ENCODE data around the gene DNASE1L2. TPM values are rescaled to one million over a fixed set of nuclear protein-coding genes. Genes with fewer than 3 reads are reported as not detected.

DNASE1L2 gene
- polyA plus RNA-seq, 3 donors from 2014 or later: not detected

DNA sequence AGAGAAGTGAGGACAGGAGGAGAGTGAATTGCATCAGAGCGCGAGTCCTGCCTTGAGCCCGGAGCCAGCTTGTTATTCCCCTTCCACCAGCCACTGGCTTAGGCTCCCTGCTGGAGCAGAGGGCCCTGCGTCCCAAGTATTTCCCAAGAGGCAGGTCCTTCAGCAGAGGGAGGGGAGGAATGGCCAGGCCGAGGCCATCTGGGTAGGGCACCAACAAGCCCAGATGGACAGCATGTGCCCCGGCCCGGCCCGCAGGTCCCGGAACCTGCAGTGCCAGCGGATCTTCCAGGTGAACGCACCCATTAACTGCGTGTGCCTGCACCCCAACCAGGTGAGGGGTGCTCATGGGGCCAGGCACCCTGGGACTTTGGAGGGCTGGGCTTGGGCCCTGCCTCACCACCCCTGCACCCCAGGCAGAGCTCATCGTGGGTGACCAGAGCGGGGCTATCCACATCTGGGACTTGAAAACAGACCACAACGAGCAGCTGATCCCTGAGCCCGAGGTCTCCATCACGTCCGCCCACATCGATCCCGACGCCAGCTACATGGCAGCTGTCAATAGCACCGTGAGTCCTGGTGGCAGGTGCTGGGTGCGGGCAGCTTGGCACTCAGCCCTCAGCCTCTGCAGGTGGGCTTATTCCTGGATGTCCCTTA lies 29.3 kb upstream of the DNASE1L2 start:
- Mint-ChIP-seq H3K27ac (peak overlapping the region in 1 of 6 donors; percentile 71), H3K36me3 (peaks cover 0 to 6% (median 3%) of the 10 kb centered on the region in 3 donors), H3K4me1 (peaks cover 19 to 21% of the 10 kb centered on the region in 2 donors), H3K9me3 (no peaks in the 10 kb centered on the region), H3K4me3 (peak overlapping the region in 4 of 5 donors; percentile 71 to 79 (median 76)), H3K27me3 (ENCODE audit: low read depth in 3 of 3) (peaks cover 7 to 10% (median 9%) of the 10 kb centered on the region in 3 donors)
- DNase-seq: no peak

DNA sequence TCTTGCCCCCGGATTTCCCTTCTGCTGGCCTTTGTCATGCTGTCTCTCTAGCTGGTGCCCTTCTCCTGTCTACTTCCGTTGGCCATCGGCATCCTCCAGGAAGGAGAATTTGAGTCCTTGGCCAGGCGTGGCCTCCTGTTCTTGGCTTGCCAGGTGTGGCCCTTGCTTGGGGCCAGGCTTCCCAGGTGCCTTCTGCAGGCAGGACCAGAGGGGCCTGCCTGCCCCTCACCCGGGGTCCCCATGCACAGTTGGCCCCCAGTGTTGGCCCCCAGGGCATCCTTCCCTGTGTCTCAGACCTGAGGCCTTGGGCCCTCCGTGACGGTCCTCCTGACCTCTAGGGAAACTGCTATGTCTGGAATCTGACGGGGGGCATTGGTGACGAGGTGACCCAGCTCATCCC lies 28.4 kb upstream of the DNASE1L2 start:
- Mint-ChIP-seq H3K27me3 (ENCODE audit: low read depth in 3 of 3) (peaks cover 5 to 12% (median 7%) of the 10 kb centered on the region in 3 donors), H3K36me3 (peaks cover 0 to 6% (median 0%) of the 10 kb centered on the region in 3 donors), H3K27ac (peak overlapping the region in 5 of 6 donors; percentile 25 to 69 (median 62)), H3K4me3 (peak overlapping the region in 4 of 5 donors; percentile 44 to 73 (median 63)), H3K9me3 (no peaks in the 10 kb centered on the region), H3K4me1 (peaks cover 22 to 26% of the 10 kb centered on the region in 2 donors)
- no peak for DNase-seq

- no peak for DNase-seq
- peaks cover 5 to 16% (median 7%) of the 10 kb centered on the region in 3 donors for H3K27me3 Mint-ChIP-seq (ENCODE audit: low read depth in 3 of 3)
- no peak overlapping the region for H3K27ac Mint-ChIP-seq
- H3K9me3 Mint-ChIP-seq: no peaks in the 10 kb centered on the region
- peaks cover 26 to 29% of the 10 kb centered on the region in 2 donors for H3K4me1 Mint-ChIP-seq
- H3K4me3 Mint-ChIP-seq: no peak overlapping the region
- H3K36me3 Mint-ChIP-seq: peaks cover 0 to 6% (median 0%) of the 10 kb centered on the region in 3 donors
These were observed 27.9 kb upstream of the DNASE1L2 start for GRCh38 chr16:2208308-2208707.

DNA sequence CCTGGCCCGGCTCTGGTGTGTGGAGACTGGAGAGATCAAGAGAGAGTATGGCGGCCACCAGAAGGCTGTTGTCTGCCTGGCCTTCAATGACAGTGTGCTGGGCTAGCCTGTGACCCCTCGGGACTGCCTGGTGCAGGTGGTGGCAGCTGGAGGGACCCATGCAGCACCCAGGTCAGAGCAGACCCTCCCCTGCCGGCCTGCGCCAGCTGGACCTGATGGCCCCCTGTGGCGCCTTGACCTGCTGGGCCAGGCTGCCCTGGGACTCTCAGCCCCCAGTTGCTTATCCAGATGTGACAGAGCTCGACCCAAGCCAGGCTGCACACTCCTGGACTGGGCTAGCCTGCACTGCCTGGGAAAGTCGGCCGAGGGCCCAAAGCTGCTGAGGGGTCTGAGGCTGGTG lies 27.5 kb upstream of the DNASE1L2 start:
- no peak for DNase-seq
- Mint-ChIP-seq H3K27ac (no peak overlapping the region), H3K4me3 (no peak overlapping the region), H3K36me3 (peaks cover 0 to 6% (median 0%) of the 10 kb centered on the region in 3 donors), H3K27me3 (ENCODE audit: low read depth in 3 of 3) (peaks cover 2 to 17% (median 10%) of the 10 kb centered on the region in 3 donors), H3K4me1 (peaks cover 31% of the 10 kb centered on the region in 2 donors), H3K9me3 (no peaks in the 10 kb centered on the region)

DNA sequence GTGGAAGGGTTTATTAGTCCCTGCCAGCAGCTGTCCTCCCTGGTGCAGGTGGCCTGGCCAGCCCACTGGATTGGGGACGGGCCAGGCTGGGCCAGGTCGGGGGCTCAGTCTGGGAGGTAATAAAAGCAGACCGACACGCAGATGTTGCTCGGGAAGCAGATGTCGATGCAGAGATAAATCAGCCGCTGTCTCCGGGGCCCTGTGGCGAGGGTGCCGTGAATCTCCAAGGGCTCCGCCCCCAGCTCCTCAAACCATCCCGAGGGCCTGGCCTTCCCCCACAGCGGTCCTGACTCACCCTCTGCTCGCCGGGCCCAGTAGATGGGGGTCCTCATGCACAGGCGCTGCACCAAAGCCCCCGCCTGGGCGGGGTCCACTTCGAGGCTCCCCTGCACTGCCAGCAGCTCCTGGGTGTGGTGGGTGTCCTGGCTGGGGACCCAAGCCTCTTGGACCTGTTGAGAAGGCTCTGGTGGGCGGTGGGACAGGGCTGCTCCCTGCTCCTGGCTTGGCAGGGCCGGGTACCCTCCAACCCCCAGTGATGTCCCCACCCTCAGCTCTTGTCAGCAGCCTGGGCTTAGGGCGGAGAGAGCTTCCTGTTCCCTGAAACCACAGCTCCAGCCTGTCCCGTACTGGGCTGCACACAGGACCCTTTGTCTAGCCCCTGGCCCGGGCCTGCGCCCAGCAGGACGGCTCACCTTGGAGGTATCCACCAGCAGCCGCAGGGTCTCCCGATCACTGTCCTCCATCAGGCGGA lies 26.8 kb upstream of the DNASE1L2 start:
- DNase-seq: no peak

DNA sequence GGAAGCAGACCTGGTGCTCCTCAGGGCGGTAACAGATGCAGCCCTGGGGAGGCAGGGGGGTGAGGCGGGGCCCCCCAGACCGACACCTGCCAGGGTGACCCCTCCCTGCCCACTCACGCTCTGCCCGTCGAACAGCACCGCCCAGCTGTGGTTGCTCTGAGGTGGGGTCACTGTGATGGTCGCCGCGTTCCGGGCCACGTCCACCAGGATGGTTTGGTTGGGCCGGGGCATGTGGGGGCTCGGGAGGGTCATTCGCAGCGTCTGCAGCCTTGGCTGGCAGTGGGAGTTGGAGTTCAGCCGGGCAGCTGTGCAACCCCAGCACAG lies 26.3 kb upstream of the DNASE1L2 start:
- Mint-ChIP-seq H3K36me3 (peaks cover 0 to 6% (median 0%) of the 10 kb centered on the region in 3 donors), H3K4me3 (no peak overlapping the region), H3K27ac (no peak overlapping the region), H3K9me3 (no peaks in the 10 kb centered on the region), H3K4me1 (peaks cover 24% of the 10 kb centered on the region in 2 donors), H3K27me3 (ENCODE audit: low read depth in 3 of 3) (peaks cover 4 to 17% (median 12%) of the 10 kb centered on the region in 3 donors)
- no peak for DNase-seq

More for the DNA sequence above, 26.8 kb upstream of the DNASE1L2 start:
- peaks cover 2 to 17% (median 10%) of the 10 kb centered on the region in 3 donors for H3K27me3 Mint-ChIP-seq (ENCODE audit: low read depth in 3 of 3)
- H3K36me3 Mint-ChIP-seq: peaks cover 0 to 6% (median 0%) of the 10 kb centered on the region in 3 donors
- no peak overlapping the region for H3K27ac Mint-ChIP-seq
- peaks cover 29 to 30% of the 10 kb centered on the region in 2 donors for H3K4me1 Mint-ChIP-seq
- H3K4me3 Mint-ChIP-seq: no peak overlapping the region
- H3K9me3 Mint-ChIP-seq: no peaks in the 10 kb centered on the region

GRCh38 chr16:2210386-2211365 lies 25.6 kb upstream of the DNASE1L2 start, which contains the start of gene BRICD5:
Gene BRICD5 (minus strand): TSS chr16:2210863. CDS start chr16:2210833, 30 bp downstream.
- Mint-ChIP-seq H3K4me1 (peaks cover 24 to 30% of the 10 kb centered on the region in 2 donors), H3K9me3 (no peaks in the 10 kb centered on the region), H3K27ac (no peak within 1 kb of the TSS), H3K27me3 (ENCODE audit: low read depth in 3 of 3) (peaks cover 4 to 16% (median 11%) of the 10 kb centered on the region in 3 donors), H3K4me3 (no peak within 1 kb of the TSS), H3K36me3 (peaks cover 0 to 6% (median 0%) of the 10 kb centered on the region in 3 donors)
- DNase-seq: no peak

DNA sequence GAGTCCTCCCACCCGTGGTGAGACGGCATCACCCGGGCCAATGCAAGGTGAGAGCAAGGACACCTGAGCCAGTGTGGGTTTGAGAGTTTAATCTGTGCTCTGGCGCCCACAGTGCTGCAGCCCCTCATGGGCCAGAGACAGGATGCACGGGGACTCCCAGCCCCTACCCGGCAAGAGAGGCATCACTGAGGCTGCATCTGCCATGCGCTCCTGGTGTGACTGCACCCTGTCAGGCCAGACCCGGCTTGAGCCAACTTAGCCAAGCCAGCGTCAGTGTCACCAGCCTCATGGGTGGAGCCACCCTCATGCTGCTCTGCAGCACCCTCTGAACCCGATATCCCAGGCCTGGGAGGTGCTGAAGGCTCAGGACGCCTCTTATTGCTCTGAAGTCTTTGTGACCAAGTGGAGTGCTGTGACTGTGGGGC lies 24.3 kb upstream of the DNASE1L2 start:
- Mint-ChIP-seq H3K27me3 (ENCODE audit: low read depth in 3 of 3) (peaks cover 4 to 13% (median 11%) of the 10 kb centered on the region in 3 donors), H3K27ac (peak overlapping the region in 1 of 6 donors; percentile 40), H3K36me3 (peaks cover 0 to 6% (median 0%) of the 10 kb centered on the region in 3 donors), H3K9me3 (no peaks in the 10 kb centered on the region), H3K4me3 (peak overlapping the region in 3 of 5 donors; percentile 17 to 36 (median 33)), H3K4me1 (peaks cover 19 to 24% of the 10 kb centered on the region in 2 donors)
- no peak for DNase-seq

GRCh38 chr16:2212362-2213324 lies 23.6 kb upstream of the DNASE1L2 start:
- H3K4me1 Mint-ChIP-seq: peaks cover 15 to 19% of the 10 kb centered on the region in 2 donors
- peaks cover 0 to 2% (median 0%) of the 10 kb centered on the region in 3 donors for H3K36me3 Mint-ChIP-seq
- no peak for DNase-seq
- H3K9me3 Mint-ChIP-seq: no peaks in the 10 kb centered on the region
- peak overlapping the region in 1 of 6 donors; percentile 71 for H3K27ac Mint-ChIP-seq
- H3K27me3 Mint-ChIP-seq (ENCODE audit: low read depth in 3 of 3): peaks cover 4 to 13% (median 8%) of the 10 kb centered on the region in 3 donors
- peak overlapping the region; percentile 70 to 76 (median 74) for H3K4me3 Mint-ChIP-seq

DNA sequence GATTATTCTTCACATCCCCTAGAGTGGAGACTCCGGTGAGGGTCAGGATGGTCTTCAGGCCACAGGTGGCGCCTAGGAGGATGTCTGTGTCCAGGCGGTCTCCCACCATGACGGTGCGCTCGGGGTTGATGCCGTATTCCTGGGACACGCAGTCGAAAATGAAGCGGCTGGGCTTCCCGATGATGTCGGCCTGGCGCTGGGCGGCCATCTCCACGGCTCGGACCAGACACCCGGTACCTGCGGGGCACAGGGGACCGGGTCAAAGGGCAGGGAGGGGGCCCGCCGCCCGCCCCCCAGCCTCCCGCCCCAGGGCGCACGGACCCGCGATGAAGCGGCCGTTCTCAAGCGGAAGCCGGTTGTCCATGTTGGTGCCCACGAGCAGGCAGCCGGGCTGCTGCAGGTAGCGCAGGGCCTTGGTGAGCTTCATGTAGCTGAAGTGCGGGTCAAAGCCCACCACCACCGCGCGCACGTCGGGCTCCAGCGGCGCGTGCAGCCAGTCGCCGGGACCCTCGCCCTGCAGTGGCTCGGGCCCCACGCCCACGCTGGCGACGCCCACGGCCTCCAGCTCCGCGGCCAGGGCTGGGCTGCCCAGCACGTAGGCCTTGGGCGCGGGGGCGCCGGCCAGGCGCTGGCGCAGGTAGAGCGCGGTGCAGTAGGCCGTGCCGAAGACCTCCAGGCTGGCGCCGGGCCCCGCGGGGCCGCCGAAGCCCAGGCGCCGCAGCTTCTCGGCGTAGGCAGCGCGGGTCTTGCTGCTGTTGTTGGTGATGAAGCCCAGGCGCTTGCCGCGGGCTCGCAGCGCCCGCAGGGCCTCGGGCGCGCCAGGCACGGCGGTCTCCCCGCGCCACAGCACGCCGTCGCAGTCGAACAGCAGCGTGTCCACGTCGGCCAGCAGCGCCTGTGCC lies 22.2 kb upstream of the DNASE1L2 start:
- Mint-ChIP-seq H3K4me1 (peaks cover 13 to 18% of the 10 kb centered on the region in 2 donors), H3K9me3 (no peaks in the 10 kb centered on the region), H3K4me3 (peak overlapping the region; percentile 70 to 76 (median 74)), H3K36me3 (no peaks in the 10 kb centered on the region), H3K27me3 (ENCODE audit: low read depth in 3 of 3) (peaks cover 4 to 13% (median 8%) of the 10 kb centered on the region in 3 donors), H3K27ac (peak overlapping the region in 2 of 6 donors; percentile 34 to 42)
- no peak for DNase-seq

DNA sequence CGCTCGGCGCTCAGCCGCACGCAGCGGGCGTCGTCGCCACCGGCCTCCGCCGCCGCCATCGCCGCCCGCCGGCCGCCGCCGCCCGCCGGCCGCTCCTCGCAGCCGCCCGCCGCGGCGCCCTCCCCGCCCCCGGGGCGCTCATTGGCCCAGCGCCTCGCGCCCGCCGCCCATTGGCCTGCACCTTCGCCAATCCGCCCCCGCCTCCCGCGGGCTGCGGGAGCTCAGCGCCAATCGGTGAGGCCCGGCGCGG lies 21.6 kb upstream of the DNASE1L2 start, which contains the start of gene PGP:
TSS of gene PGP (minus strand) at position 122 of the 250 bp plus-strand sequence. CDS start at position 59, 63 bp downstream.
- no peak for DNase-seq
- Mint-ChIP-seq H3K9me3 (no peaks in the 10 kb centered on the region), H3K36me3 (no peaks in the 10 kb centered on the region), H3K27me3 (ENCODE audit: low read depth in 3 of 3) (peaks cover 4 to 13% (median 8%) of the 10 kb centered on the region in 3 donors), H3K4me1 (peaks cover 13 to 18% of the 10 kb centered on the region in 2 donors), H3K27ac (peak within 1 kb of the TSS; percentile 75 to 91 (median 88)), H3K4me3 (peak within 1 kb of the TSS; percentile 86 to 92 (median 88))

Data from immature natural killer cell (primary cell).